ENCODE results near the gene CHRM1.
"Not testable (repeated sequence)": the region's sequence is repeated elsewhere in the genome, so short reads cannot be mapped to it uniquely, and the experiment has no call there.

Gene CHRM1

GRCh38 chr11:62875698-62876478, 45.3 kb downstream of the CHRM1 start:
- DNase-seq (ENCODE audit: low read depth), result no peak

- no peak for DNase-seq (ENCODE audit: low read depth)
These were observed 46.3 kb downstream of the CHRM1 start for GRCh38 chr11:62874851-62875250.

GRCh38 chr11:62865635-62866034, 55.5 kb downstream of the CHRM1 start:
- peak; percentile 69 for DNase-seq (ENCODE audit: low read depth)

GRCh38 chr11:62863687-62864335, 57.4 kb downstream of the CHRM1 start:
- DNase-seq (ENCODE audit: low read depth), result no peak

GRCh38 chr11:62861564-62862192, 59.5 kb downstream of the CHRM1 start:
- not testable (repeated sequence) for DNase-seq (ENCODE audit: low read depth)

- no peak for DNase-seq (ENCODE audit: low read depth)
These were observed 60.2 kb downstream of the CHRM1 start for GRCh38 chr11:62860835-62861563.

- not testable (repeated sequence) for DNase-seq (ENCODE audit: low read depth)
These were observed 61.9 kb downstream of the CHRM1 start for GRCh38 chr11:62859281-62859703.
